Stimulated activated naive CD8-positive, alpha-beta T cell treated with anti-CD3 and anti-CD28 coated beads, Interleukin-15, amount 100 ng/mL, for 72 hours (primary cell): ENCODE data around the gene DOCK7.
"Not testable (repeated sequence)": the region's sequence is repeated elsewhere in the genome, so short reads cannot be mapped to it uniquely, and the experiment has no call there.

Source experiments
- ATAC-seq: fragments of 150-1000 bp; cut with Tn5 transposase; 2 replicates; pipeline ENCODE4 v1.10.0; 2021; ENCODE audit warnings: mild to moderate bottlenecking, moderate library complexity
- DNase-seq, 2 donors: peaks; one replicate each; pipeline ENCODE4 v3.0.0; 2021 to 2022
- H3K27ac Mint-ChIP-seq, 2 donors: one replicate each; pipeline ENCODE4 v1.8.0; 2022; ENCODE audit warnings: mild to moderate bottlenecking in 2 of 2, mixed read lengths in 2 of 2, moderate library complexity in 2 of 2
- H3K27me3 Mint-ChIP-seq: one replicate; pipeline ENCODE4 v1.8.0; 2022; ENCODE audit warnings: mixed read lengths
- H3K4me1 Mint-ChIP-seq: one replicate; pipeline ENCODE4 v1.8.0; 2022; ENCODE audit warnings: mild to moderate bottlenecking, mixed read lengths
- H3K4me3 Mint-ChIP-seq, 2 donors: one replicate each; pipeline ENCODE4 v1.8.0; 2022; ENCODE audit warnings: mild to moderate bottlenecking in 2 of 2, mixed read lengths in 2 of 2, moderate library complexity in 1 of 2
- H3K9me3 Mint-ChIP-seq, 2 donors: one replicate each; pipeline ENCODE4 v1.8.0; 2022; ENCODE audit warnings: mixed read lengths in 2 of 2

Gene DOCK7

GRCh38 chr1:62687903-62688686, at the start of gene DOCK7:
TSS of gene DOCK7 (minus strand) at chr1:62688386. CDS start at chr1:62688264, 122 bp downstream.
- ATAC-seq (peak; percentile 81), DNase-seq (peak; percentile 51 to 57)
- Mint-ChIP-seq H3K9me3 (no peaks in the 10 kb centered on the region), H3K4me3 (peak within 1 kb of the TSS; percentile 91 to 92), H3K27ac (peak within 1 kb of the TSS; percentile 93 to 94), H3K4me1 (peaks cover 18% of the 10 kb centered on the region), H3K27me3 (no peaks in the 10 kb centered on the region)

- H3K4me1 Mint-ChIP-seq, result no peaks in the 10 kb centered on the region
- peaks cover 22% of the 10 kb centered on the region for H3K27me3 Mint-ChIP-seq
- no peak overlapping the region for H3K27ac Mint-ChIP-seq
- no peaks in the 10 kb centered on the region for H3K9me3 Mint-ChIP-seq
- DNase-seq (no peak), ATAC-seq (no peak)
- no peak overlapping the region for H3K4me3 Mint-ChIP-seq
These were observed 47.4 kb upstream of the DOCK7 start for GRCh38 chr1:62735491-62736171.

GRCh38 chr1:62732331-62732730, 44.1 kb upstream of the DOCK7 start:
- Mint-ChIP-seq H3K4me1 (no peaks in the 10 kb centered on the region), H3K27me3 (no peaks in the 10 kb centered on the region), H3K27ac (no peak overlapping the region), H3K9me3 (no peaks in the 10 kb centered on the region), H3K4me3 (no peak overlapping the region)
- DNase-seq, result no peak
- ATAC-seq, result no peak

- Mint-ChIP-seq H3K4me3 (no peak overlapping the region), H3K9me3 (no peaks in the 10 kb centered on the region), H3K4me1 (peaks cover 6% of the 10 kb centered on the region), H3K27ac (no peak overlapping the region), H3K27me3 (peaks cover 7% of the 10 kb centered on the region)
- ATAC-seq, result no peak
- no peak for DNase-seq
These were observed 40.8 kb upstream of the DOCK7 start for GRCh38 chr1:62728963-62729362.

- ATAC-seq, result no peak
These were observed 39.6 kb upstream of the DOCK7 start for GRCh38 chr1:62727656-62728407.

GRCh38 chr1:62726011-62726442, 37.8 kb upstream of the DOCK7 start:
- Mint-ChIP-seq H3K27ac (peak overlapping the region in 1 of 2 donors; percentile 6), H3K27me3 (peaks cover 7% of the 10 kb centered on the region), H3K4me3 (no peak overlapping the region), H3K4me1 (peaks cover 6% of the 10 kb centered on the region), H3K9me3 (no peaks in the 10 kb centered on the region)
- ATAC-seq, result no peak
- no peak for DNase-seq

More at GRCh38 chr1:62727656-62728407, 39.6 kb upstream of the DOCK7 start:
- Mint-ChIP-seq H3K4me1 (peaks cover 6% of the 10 kb centered on the region), H3K9me3 (no peaks in the 10 kb centered on the region), H3K27me3 (peaks cover 7% of the 10 kb centered on the region), H3K4me3 (no peak overlapping the region), H3K27ac (no peak overlapping the region)
- DNase-seq, result no peak

GRCh38 chr1:62725255-62725654, 37.1 kb upstream of the DOCK7 start:
- DNase-seq (no peak), ATAC-seq (no peak)
- no peaks in the 10 kb centered on the region for H3K9me3 Mint-ChIP-seq
- H3K4me3 Mint-ChIP-seq, result peak overlapping the region in 1 of 2 donors; percentile 55
- H3K27me3 Mint-ChIP-seq, result peaks cover 7% of the 10 kb centered on the region
- peaks cover 6% of the 10 kb centered on the region for H3K4me1 Mint-ChIP-seq
- no peak overlapping the region for H3K27ac Mint-ChIP-seq

GRCh38 chr1:62724430-62724829, 36.2 kb upstream of the DOCK7 start:
- H3K9me3 Mint-ChIP-seq, result no peaks in the 10 kb centered on the region
- H3K27me3 Mint-ChIP-seq, result peaks cover 7% of the 10 kb centered on the region
- H3K27ac Mint-ChIP-seq, result no peak overlapping the region
- peaks cover 6% of the 10 kb centered on the region for H3K4me1 Mint-ChIP-seq
- no peak overlapping the region for H3K4me3 Mint-ChIP-seq
- ATAC-seq, result no peak
- DNase-seq, result no peak

- H3K4me3 Mint-ChIP-seq, result no peak overlapping the region
- H3K4me1 Mint-ChIP-seq, result peaks cover 6% of the 10 kb centered on the region
- H3K27me3 Mint-ChIP-seq, result peaks cover 7% of the 10 kb centered on the region
- ATAC-seq, result no peak
- no peak for DNase-seq
- no peaks in the 10 kb centered on the region for H3K9me3 Mint-ChIP-seq
- H3K27ac Mint-ChIP-seq, result no peak overlapping the region
These were observed 35.7 kb upstream of the DOCK7 start for GRCh38 chr1:62723883-62724282.

- no peak for ATAC-seq
- Mint-ChIP-seq H3K9me3 (no peaks in the 10 kb centered on the region), H3K4me1 (peaks cover 6% of the 10 kb centered on the region), H3K27me3 (peaks cover 7% of the 10 kb centered on the region), H3K27ac (no peak overlapping the region), H3K4me3 (no peak overlapping the region)
- DNase-seq, result no peak
These were observed 34.6 kb upstream of the DOCK7 start for GRCh38 chr1:62722796-62723195.

GRCh38 chr1:62720946-62721554, 32.9 kb upstream of the DOCK7 start:
- H3K4me1 Mint-ChIP-seq, result peaks cover 6% of the 10 kb centered on the region
- H3K4me3 Mint-ChIP-seq, result no peak overlapping the region
- H3K27ac Mint-ChIP-seq, result no peak overlapping the region
- ATAC-seq, result no peak
- DNase-seq, result no peak
- H3K9me3 Mint-ChIP-seq, result no peaks in the 10 kb centered on the region
- peaks cover 7% of the 10 kb centered on the region for H3K27me3 Mint-ChIP-seq

GRCh38 chr1:62718400-62718799, 30.2 kb upstream of the DOCK7 start:
- H3K27me3 Mint-ChIP-seq, H3K4me1 Mint-ChIP-seq, DNase-seq, H3K27ac Mint-ChIP-seq, ATAC-seq, H3K4me3 Mint-ChIP-seq, H3K9me3 Mint-ChIP-seq: not testable (repeated sequence)

GRCh38 chr1:62717483-62717882, 29.3 kb upstream of the DOCK7 start:
- no peak overlapping the region for H3K27ac Mint-ChIP-seq
- no peak for ATAC-seq
- H3K4me3 Mint-ChIP-seq, result no peak overlapping the region
- DNase-seq, result no peak
- no peaks in the 10 kb centered on the region for H3K27me3 Mint-ChIP-seq
- no peaks in the 10 kb centered on the region for H3K4me1 Mint-ChIP-seq
- no peaks in the 10 kb centered on the region for H3K9me3 Mint-ChIP-seq

- no peaks in the 10 kb centered on the region for H3K4me1 Mint-ChIP-seq
- DNase-seq (no peak), ATAC-seq (no peak)
These were observed 28.2 kb upstream of the DOCK7 start for GRCh38 chr1:62716397-62716796.

More at GRCh38 chr1:62716397-62716796, 28.2 kb upstream of the DOCK7 start:
- no peak overlapping the region for H3K4me3 Mint-ChIP-seq
- no peaks in the 10 kb centered on the region for H3K27me3 Mint-ChIP-seq
- H3K9me3 Mint-ChIP-seq, result no peaks in the 10 kb centered on the region
- H3K27ac Mint-ChIP-seq, result no peak overlapping the region
